ENCODE results near the gene KCNH2.

Gene KCNH2

DNA sequence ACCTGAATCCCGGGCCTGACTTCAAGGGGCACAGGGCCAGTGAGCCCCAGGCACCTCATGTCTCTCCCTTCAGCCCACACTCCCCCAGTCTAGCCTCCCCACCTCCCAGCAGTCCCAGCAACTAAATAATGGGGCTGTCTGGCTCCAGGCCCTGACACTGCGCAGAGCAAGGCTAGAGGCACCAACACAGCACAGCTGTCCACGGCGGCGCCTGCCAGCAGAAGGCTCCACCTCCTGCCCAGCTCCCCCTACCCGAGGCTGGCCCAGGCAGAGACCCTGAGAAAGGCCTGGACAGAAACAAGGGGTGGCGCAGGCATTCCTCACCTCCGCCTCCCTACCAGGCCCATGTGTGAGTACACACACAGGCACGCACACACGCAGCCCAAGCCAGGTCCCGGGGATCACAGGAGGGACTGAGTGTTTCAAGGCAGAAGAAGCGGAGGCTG, 6.1 kb downstream of the KCNH2 start:
- H3K4me3 ChIP-seq (replicated peaks in 1 of 2; ENCODE audit: low read depth in 2 of 2, low read length in 2 of 2) = no peak overlapping the region
- TF ChIP-seq CTCF (IDR thresholded peaks at IDR 0.05; ENCODE audit: low read depth, low read length) = no peak
- DNase-seq (ENCODE audit: low read depth in 2 of 2) = no peak

GRCh38 chr7:150971242-150972022, 6.7 kb downstream of the KCNH2 start:
- TF ChIP-seq CTCF (IDR thresholded peaks at IDR 0.05; ENCODE audit: low read depth, low read length) = no peak
- DNase-seq (ENCODE audit: low read depth in 2 of 2) = no peak
- no peak overlapping the region for H3K4me3 ChIP-seq (replicated peaks in 1 of 2; ENCODE audit: low read depth in 2 of 2, low read length in 2 of 2)

- no peak overlapping the region for H3K4me3 ChIP-seq (replicated peaks in 1 of 2; ENCODE audit: low read depth in 2 of 2, low read length in 2 of 2)
- DNase-seq (ENCODE audit: low read depth in 2 of 2) = no peak
- TF ChIP-seq CTCF (IDR thresholded peaks at IDR 0.05; ENCODE audit: low read depth, low read length) = no peak
Observed at GRCh38 chr7:150970424-150970823, 7.7 kb downstream of the KCNH2 start.

DNA sequence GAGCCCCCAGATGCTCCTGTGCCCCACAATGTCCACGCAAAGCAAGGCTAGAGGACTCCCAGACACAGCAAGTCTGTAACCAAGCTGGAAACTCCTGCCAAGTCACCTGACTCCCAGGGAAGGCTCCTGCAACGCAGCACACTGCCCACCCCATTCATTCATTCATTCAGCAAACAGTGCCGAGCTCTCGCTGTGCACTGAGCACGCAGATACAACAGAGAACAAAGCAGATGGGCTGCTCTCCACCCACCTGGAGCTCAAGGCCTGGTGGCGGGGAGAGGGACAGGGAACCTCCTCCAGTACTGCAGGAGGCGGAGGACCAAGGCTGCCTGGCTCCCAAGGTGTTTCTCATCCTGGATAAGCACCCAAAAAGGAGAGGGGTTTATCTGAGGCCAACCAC, 8.6 kb downstream of the KCNH2 start:
- DNase-seq (ENCODE audit: low read depth in 2 of 2) = no peak
- no peak overlapping the region for H3K4me3 ChIP-seq (replicated peaks in 1 of 2; ENCODE audit: low read depth in 2 of 2, low read length in 2 of 2)

GRCh38 chr7:150968734-150969372, 9.3 kb downstream of the KCNH2 start:
- DNase-seq (ENCODE audit: low read depth in 2 of 2) = no peak
- TF ChIP-seq CTCF (IDR thresholded peaks at IDR 0.05; ENCODE audit: low read depth, low read length) = no peak
- H3K4me3 ChIP-seq (replicated peaks in 1 of 2; ENCODE audit: low read depth in 2 of 2, low read length in 2 of 2) = no peak overlapping the region

More for the DNA sequence above, 8.6 kb downstream of the KCNH2 start:
- TF ChIP-seq CTCF (IDR thresholded peaks at IDR 0.05; ENCODE audit: low read depth, low read length) = no peak

DNA sequence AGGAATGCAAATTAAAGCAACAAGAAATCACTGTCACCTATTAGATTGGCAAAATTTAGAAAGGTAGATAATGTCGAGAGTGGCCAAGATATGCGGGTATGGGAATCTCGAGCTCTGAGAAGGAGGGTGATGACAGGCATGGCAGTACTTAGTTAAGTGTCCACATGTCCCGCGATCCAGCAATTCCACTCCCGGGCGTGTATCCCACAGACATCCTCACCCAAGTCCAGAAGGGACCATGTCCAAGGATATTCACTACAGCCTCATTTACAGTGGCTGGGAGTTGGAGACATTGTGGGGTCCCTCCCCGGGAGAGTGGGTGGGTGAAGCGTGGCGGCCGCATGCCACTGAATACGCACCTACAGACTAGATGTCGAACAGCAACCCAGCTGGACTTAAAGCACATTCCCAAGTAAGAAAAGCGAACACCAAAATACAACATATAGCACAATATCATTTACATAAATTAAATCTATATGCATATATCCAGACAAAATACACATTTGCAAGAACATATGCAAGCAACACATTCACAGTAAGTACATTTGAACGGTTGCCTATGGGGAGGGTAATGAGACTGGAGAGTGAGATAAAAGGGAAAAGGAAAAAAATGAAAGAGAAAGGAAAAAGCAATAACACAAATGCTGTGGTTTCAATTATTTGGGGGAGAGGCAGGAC, 9.9 kb downstream of the KCNH2 start:
- no peak overlapping the region for H3K4me3 ChIP-seq (replicated peaks in 1 of 2; ENCODE audit: low read depth in 2 of 2, low read length in 2 of 2)
- no peak for DNase-seq (ENCODE audit: low read depth in 2 of 2)
- no peak for TF ChIP-seq CTCF (IDR thresholded peaks at IDR 0.05; ENCODE audit: low read depth, low read length)
